HG03196 (cell line): ENCODE data around the gene FBXO15.
A peak's percentile ranks its signal among the peaks of the same experiment; 100 is the strongest.

ENCODE experiments used
- ATAC-seq: cut with Tn5 transposase; IDR thresholded peaks from one replicate; pipeline ENCODE4 v1.9.1; 2021; ENCODE audit not compliant: unreplicated experiment

The FBXO15 gene

DNA sequence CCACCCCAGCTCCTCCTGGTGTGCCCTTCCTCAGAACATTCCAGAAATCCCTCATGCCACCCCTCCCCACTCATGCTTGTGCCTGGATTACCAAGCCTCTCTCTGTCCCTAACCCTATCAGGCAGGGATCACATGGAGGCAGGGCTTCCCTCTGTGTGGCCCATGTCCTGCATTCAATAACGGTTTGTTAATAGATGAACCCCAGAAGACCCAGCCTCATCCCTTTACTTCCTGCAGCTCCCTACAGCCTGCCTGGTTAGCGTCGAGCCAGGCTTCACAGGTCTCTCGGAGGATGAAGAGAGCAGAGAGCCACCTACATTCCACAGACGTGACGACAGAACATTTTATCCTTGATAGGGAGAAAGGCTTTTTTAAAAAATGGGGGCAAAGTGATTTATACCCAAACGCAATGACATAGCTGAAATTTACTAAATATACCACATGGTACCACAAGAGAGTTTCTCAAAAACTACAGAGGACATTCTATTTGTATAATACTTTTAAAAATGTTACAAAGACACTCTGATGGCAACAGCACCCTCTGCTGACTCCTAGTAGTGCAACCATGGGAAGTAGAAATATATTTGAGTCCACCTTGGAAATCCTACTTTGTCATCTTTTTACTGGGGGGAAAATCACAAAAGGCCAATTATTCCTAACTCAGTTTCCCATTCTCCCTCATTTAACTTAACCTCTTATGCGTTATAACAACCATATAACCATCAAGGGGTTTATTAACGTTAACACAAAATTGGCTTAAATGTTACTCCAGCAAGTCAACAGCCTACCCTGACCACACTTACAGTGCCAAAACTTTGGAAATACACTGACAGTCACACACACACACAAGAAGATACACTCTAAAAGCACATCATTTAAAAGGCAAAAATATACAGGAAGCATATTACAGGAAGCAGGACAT is 30.7 kb downstream of the FBXO15 start:
- ATAC-seq = no peak

DNA sequence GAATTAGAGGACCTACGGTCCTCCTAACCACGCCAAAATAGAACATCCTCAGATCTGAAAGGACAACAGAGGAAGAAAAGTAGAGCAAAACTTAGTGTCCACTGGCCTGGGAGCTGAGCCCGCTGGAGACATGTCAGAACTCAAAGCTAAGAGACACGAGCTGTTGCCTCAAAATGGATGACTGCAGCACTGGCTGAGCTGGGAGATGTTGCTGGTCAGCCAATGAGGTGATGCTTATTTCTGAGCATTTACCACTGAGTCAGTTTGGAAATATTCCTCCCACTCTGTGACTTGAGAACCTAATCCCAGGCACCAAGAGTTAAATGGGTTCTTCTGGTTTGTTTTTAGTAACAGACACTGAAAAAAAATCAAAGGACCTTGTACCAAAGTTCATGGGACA is 32.6 kb downstream of the FBXO15 start:
- no peak for ATAC-seq

DNA sequence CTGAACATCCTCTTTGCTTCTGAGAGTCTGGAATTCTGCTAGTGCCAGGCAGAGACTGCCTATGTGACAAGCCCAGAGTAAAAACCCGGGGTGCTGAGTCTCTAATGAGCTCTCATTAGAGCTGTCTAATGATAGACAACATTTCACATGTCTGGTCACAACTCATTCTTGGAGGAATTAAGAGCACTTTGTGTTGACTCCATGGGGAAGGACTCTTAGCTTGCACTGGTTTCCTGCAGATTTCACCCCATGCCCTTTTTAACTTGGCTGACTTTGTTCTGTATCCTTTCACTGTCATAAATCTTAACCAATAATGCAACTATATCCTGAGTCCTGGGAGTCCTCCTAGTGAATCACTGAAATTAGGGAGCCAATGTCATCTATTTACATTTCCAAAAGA is 33.5 kb downstream of the FBXO15 start:
- no peak for ATAC-seq

GRCh38 chr18:74113711-74114110 is 33.9 kb downstream of the FBXO15 start:
- ATAC-seq = no peak

DNA sequence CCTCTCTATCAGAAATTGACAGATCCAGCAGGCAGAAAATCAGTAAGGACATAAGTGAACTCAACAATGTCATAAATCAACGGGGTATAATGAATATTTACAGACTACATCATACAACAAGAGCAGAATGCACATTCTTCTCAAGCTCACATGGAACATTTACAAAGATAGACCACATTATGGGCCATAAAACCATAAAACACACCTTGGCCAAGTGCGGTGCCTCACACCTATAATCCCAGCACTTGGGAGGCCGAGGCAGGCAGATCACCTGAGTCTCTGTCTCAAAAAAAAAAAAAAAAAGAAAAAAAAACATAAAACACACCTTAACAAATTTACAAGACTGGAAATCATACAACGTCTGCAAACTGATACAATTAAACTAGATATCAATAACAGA is 36.7 kb downstream of the FBXO15 start:
- ATAC-seq = no peak

DNA sequence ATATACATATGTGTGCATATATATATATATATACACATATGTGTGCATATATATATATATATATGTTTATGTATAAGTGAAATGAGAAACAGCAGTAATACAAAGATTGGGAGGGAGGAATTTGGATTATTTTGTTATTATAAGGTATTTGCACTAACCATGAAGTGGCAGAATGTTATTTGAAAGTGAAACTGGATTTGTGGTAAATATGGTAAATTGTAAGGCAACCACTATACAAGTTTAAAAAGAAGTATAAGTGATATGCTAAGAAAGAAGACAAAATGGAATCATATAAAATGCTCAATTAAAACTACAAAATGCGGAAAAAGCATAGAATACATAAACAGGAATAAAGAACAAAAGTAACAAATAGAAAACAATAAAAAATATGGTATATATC is 37.5 kb downstream of the FBXO15 start:
- ATAC-seq = no peak

DNA sequence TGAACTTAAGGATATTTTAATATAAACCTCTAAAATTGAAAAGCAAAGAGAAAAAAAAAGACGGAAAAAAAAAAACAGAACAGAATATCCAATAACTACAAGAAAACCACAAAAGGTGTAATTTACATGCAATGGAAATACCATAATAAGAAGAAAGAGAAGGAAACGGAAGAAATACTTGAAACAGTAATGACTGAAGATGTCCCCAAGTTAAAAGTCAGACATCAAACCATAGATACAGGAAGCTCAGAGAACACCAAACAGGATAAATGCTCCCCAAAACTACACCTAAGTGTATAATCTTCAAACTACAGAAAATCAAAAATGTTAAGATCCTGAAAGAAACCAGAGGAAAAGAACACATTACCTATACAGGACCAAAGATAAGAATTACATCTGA is 39.2 kb downstream of the FBXO15 start:
- ATAC-seq = no peak

- no peak for ATAC-seq
These were observed 49.8 kb downstream of the FBXO15 start for GRCh38 chr18:74097803-74098202.

DNA sequence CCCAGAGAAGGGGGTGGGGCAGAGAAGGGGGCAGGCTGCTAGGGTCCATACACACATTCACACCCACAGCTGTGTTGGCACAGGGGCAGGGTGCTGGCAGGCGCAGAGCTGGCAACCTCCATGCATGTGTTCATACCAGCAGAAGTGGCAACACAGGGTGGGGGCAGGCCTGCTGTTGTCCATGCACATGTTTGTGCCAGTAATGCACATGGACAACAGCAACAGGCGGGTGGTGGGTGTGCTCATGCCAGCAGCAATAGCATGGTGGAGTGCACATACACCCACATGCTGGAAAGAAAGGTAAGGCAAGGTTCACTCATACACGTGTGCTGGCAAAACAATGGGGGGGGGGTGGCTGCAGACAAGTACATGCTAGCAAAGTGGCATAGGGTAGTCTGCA is 54.7 kb downstream of the FBXO15 start:
- ATAC-seq = no peak

DNA sequence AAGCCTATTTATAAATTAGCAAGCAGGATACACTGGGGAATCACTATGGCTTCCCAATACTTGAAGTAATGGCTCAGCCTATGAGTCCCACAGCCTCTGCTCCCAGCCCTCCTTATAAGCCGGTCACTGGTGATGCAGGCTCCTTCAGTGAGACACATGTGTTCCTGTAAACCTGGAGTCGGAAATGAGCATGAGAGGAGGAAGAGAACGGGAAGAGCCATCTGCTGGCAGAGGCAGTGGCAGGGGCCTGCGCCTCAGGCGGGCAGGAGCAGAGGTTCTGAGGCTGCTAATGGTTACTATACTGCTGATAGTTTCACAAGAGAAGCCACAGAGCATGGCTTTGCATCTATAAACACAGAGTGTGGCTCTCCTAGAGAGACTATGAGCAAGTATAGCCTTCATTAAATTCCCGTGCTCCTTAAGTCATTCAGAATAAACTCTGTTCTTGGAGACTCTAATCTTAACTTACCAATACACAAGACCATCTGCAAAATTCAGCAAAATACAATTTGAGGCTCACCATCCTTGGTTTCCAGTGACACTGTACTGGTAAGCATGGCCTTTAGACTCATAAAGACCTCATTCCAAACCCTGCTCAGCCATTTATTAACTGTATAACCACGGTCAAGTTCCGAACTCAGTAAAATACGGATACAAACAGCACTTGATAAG is 63.3 kb downstream of the FBXO15 start:
- no peak for ATAC-seq

- no peak for ATAC-seq
These were observed 64.1 kb downstream of the FBXO15 start for GRCh38 chr18:74083557-74083952.

- no peak for ATAC-seq
These were observed 64.7 kb downstream of the FBXO15 start for GRCh38 chr18:74082742-74083556.

- ATAC-seq = peak; percentile 93
These were observed 65.5 kb downstream of the FBXO15 start for GRCh38 chr18:74081966-74082741.

DNA sequence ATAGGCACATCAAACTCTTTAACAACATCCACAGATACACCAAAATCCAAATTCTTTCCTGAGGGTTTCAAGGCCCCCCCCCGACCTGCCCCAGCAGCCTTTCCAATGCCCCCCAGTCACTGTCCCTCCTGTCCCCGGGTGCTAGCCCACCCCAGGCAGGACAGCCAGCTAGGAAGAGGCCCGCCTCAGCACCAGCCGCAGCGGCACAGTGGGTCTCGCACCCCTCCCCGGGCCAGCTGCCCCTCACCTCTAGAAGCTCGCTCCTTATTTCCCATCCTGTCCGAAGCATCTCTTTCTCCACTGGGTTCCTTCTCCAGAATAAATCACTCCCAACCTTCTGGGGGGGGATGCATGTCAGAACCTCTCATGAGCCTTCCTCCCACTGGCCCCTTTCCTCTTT is 69.4 kb downstream of the FBXO15 start:
- no peak for ATAC-seq

- no peak for ATAC-seq
These were observed 72.7 kb downstream of the FBXO15 start for GRCh38 chr18:74074668-74075564.

DNA sequence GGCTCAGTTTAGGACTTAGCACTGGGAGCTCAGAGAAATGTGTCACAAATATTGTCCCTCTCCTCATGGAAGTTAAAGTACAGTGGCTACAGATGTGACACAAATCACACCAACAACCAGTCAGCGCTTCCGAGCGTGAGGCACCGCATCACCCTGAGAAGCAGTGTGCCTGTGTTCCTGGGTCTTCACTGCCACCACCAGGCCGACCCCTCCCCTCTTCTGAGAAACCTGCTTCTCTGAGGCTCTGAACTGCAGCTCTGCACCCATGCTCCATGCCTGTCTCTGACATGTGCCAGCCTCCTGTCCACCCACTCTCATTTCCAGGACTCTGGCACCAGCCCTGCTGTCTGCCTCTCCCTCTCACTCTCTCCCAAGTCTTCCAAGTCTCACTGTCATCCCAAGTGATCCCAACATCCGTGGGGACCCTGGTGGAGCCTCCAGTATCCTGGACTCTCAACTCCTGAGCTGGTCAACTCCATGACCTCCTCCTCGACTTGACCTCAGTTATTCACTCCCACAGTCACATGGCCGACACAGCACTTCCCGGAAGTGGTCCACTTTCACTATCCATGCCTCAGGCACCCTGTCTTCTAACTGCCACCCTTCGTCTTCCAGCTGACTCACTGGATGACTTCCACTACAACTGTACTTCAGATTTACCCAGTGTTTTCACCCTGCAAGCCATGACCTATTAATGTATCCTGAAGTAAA is 73.5 kb downstream of the FBXO15 start:
- ATAC-seq = no peak

DNA sequence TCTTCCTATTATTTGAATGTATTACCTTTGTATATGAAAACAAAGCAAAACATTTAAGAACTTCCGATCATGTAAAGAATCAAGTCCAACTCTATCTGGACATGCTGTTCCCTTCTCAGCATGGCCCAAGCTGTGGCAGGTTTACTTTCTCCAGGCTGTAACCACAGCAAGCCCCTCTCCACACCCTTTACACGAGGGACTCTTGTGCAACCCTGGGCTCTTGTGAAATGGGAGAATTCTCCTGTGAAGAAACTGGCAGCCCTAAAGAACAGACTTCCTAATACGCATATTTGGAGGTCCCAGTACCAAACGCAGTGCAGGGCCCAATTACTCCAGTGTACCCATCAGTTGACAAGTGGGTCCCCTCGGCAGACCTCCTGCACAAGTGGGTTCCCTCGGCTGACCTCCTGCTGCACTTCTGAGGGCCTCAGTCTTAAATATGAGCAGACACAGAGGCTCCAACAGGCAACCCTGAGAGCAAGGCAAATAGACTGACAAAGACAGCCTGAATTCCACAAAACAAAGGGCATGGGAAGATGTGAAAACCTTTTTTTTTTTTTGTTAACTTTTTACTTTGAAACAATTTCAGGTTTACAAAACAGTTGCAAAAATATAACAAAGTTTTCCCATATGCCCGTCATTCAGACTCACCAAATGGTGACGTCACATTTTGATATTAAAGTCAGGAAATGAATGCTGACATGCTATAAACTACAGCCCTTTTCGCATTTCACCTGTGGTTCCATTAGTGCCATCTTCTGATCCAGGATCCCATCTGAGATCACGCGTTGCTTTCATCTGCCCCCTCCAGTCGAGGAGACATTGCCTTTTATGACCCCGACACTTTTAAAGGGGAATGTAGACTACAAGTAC is 78.2 kb downstream of the FBXO15 start:
- ATAC-seq = no peak

DNA sequence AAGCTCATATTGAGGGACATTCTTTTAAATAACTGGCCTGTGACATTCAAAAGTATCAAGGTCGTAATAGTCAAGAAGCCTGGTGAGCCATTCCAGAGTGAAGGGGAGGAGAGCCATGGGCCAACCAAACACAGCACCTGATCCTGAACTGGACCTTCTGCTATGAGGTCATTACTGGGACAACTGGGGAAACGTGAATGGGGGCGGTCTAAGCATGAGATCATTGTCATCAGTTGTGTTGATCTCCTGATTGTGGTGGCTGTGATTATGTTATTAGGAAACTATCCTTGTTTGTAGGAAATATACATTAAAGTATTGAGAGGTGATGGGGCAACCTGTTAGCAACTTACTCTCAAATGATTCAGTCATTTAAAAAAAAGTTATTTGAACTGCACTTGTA is 79.3 kb downstream of the FBXO15 start:
- ATAC-seq = no peak
